IPS-11a (cell line): ENCODE data around the gene DIP2C.
"Not testable (repeated sequence)": the region's sequence is repeated elsewhere in the genome, so short reads cannot be mapped to it uniquely, and the experiment has no call there.

Experiments used
- H3K4me3 ChIP-seq: one replicate; pipeline ENCODE4 v1.5.1; 2013; ENCODE audit warnings: low read depth, low read length, control low read depth

Gene DIP2C

DNA sequence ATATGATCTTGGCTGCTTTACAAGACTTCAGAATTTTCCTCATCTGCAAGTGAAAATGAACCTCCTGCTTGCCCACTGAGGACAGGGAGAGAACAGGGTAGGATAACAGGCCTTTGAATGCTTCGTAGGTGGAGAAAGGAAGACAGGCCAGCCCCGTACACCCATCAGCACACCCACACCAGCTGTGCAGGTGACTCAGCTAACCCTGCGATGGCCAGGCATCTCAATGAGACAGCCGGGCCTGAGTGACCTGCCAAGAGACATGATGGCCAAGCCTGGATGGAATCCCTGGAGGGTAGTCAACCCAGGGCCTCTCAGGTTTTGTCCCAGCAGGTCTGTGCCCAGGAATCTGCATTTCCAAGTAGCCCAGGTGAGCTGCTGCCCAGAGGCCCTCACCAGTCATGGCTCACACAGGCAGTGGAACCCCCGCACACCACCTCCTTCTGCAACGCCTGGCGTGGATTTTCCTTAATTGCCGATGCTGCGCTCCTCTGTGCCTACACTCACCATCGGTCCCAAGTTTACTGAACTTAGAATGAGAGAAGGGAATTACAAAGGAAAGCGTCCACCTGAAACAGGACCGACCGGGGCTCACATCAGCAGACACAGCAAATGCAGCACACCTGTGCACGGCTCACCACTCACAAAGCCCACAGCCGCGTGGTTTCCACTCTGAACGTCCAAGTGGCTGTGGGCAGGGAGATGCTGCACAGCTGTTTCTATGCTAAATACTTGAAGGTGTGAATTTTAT, 163.7 kb downstream of the DIP2C start:
- H3K4me3 ChIP-seq, result no peak overlapping the region

DNA sequence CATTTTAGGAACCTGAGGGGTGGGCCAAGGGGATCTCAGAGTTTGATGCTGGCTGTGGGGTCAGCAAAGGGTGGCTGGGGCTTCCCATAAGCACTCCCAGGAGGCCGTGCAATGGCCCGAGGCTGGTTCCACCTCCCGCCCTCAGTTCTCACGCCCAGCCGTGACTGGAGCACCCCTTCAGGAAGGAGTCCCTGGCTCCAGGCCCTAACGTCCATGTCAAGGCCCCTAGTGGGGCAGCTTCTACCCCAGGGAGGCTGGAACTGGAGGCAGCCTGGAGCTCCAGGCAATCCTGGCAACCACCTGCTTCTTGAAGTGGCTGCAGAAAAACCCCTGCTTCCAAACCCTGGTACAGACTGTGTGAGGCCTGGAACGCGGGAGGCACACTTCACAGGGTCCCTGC, 165.5 kb downstream of the DIP2C start:
- H3K4me3 ChIP-seq, result no peak overlapping the region

DNA sequence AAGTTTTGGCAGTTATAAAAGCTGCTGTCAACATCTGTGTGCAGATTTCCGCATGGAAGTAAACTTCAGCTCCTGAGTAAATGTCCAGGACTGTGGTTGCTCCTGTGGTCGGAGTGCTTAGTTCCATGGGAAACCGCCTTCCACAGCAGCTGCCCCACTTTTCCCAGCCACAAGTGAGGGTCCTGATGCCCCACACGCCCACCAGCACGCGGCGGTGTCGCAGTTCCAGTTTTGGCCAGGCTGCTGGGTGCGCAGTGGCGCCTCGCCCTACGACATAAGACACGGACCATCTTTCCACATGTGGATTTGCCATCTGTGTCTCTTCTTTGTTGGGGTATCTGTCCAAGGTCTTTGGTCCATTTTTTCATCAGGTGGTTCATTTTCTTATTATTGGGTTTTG, 167.1 kb downstream of the DIP2C start:
- no peak overlapping the region for H3K4me3 ChIP-seq

DNA sequence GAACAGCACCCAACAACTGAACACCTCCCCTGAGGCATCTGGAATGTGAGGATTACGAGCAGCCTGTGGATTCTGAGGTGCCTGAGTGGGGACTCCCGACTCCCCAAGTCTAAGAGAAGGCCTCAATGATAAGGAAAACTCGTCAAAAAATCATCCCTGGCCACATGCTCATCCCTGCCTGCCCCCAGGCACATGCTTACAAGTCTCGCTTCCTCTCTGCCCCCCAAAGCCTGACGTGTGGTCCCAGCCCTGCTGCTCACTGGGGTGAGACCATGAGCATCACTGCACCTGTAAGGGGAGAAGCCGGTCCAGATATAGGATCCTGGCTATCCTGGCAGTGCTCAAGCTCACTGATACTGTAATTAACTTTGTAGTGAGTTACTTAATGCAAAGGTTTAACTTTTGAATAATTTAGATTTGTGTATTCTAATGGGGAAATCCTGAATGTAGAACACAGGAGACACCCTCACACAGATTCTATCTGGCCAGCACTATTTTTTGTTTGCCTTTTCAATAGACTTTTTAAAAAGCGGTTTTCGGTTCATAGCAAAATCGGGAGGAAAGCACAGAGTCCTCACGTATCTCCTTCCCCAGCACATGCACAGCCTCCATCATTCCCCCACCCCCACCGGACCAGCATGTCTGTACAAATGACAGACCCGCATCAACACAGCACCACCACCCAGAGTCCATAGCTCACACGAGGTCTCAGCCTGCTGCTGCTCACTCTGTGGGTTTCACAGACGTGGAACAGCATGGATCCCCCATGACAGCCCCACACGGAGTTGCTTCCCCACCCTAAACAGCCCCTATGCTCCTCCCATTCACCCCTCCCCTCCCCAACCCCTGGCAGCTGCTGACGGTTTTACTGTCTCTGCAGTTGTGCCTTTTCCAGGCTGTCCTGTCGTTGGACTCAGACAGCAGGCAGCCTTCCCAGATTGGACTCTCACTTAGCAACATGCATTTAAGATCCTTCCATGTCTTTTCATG, 167.9 kb downstream of the DIP2C start:
- no peak overlapping the region for H3K4me3 ChIP-seq

DNA sequence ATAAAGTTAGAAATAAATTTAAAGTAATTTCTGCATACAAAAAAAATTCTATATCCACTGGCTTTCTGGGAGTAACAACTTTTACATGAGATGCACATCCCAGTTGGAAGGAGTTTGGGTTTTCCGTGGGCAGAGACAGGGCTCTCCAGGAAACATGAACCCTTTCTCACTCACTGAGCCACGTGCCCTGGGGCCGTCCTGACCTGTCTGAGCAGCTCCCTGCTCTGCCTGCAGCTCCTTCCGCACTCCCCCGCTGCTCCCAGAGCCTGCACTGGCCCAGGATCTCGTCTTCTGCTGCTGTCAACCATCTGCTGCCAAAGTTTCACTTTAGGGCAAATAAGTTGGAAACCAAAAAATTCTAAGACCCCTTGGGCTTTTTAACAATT, 169.1 kb downstream of the DIP2C start:
- no peak overlapping the region for H3K4me3 ChIP-seq

DNA sequence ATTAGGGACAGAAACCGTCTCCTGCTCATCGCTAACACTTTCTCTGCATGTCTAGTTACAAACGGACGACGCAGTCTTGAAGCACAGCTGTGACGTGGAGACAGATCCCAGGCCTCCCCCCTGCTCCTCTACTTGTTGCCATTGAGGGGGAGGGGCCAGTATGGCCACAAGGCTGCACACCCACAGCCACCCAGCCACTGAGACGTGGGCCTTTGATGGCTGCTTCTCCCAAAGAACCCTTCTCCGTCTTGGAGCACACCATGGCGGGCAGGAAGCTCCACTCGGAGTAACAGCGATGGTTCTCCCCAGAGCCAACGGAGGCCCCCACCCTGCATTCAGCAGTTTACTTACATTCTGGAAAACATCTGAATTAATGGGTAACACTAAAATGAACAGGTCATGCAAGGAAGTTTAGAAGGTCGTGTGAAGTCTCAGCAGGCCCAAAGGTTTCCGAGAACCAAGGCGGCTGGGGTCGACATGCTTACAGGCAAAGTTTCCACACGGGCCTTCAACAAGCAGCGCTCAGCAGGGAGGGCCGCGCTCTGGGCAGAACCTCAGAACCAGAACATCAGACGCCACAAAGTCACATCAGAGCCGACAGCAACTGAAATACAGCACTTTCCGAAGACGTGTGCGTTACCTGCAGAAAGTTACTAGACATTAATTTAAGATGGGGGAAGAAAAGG, 169.6 kb downstream of the DIP2C start:
- no peak overlapping the region for H3K4me3 ChIP-seq

DNA sequence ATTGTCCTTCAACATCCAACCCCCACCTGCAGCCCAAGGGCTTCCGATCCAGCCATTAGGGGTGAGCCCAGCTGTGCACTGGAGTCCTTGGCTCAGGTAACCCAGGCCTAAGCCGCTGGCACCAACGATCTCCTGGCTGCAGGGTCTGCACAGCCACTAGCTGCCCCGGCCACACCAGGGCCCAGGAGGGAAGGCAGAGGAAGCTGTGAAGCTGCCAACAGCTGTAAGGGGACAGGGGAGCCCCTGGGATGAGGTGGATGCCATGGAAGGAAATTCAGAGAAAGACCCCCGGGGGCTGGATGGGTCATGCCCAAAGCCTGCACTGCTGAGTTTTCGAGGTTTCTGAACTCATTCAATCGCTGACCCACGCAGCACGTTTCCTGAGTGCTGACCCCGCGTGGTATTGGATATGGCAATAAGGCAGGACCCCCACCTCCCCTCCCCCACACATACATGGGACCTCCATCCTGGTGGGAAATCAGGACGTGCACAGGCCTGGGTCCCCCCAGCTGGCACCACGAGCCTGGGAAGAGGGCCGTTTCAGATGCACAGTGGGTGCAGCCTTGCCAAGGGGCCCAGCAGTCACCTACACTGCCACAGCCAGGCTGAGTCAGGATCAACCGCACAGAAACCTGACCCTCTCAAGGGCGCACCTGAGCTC, 170.3 kb downstream of the DIP2C start:
- H3K4me3 ChIP-seq, result no peak overlapping the region

DNA sequence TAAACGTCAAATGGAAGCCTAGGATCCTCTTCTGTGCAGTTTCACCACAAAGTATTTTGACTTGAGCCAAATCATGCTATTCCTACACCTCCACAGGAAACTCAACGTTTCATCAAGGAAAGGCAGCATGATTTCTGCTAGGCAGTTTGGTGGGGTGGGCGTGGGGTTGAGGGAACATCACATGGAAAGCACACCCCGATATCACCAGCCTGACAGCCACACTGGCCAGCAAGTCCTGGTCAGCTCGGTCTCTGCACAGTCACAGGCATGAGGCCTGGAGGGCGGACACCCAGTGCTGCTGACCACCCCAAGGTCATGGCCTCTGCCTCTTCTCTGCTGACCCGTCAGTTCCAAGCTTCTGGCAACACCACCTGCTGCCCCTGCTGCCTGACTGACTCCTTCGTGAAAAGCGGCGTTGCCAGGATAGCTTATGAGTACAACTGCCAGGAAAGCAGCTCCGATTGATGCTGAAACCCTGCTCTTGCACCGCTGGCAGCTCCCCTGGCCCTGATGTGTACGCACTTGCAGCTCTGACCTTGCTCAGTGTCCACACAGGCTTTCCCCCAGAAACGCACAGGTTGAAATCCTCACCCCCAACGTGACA, 171.5 kb downstream of the DIP2C start:
- H3K4me3 ChIP-seq, result no peak overlapping the region

DNA sequence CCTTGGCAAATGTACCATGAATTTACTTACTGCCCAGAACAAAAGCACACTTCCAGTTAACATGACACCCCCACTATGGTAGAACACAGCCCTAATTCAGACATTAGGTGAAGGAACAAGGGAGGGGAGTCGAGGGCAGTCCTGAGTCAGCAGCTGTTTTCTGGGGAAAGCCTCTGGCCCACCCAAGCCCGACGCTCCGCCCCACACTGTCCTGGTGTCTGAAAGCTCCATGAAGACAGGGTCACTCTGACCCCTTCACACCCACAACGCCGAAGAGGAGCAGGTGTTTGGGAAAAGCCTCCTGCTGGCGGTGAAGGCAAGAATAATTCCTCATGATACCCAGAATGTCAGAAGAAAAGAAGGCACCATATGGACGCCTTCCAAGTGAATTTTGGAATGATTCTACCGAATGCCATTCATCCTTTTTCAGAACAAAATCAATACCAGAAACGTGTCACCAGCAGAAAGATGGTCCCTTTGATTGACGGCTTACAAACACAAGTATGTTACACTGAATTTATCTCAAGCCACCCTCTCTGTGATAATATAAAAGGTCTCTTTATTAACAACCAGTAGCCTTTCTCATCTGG, 172.1 kb downstream of the DIP2C start:
- H3K4me3 ChIP-seq, result no peak overlapping the region

DNA sequence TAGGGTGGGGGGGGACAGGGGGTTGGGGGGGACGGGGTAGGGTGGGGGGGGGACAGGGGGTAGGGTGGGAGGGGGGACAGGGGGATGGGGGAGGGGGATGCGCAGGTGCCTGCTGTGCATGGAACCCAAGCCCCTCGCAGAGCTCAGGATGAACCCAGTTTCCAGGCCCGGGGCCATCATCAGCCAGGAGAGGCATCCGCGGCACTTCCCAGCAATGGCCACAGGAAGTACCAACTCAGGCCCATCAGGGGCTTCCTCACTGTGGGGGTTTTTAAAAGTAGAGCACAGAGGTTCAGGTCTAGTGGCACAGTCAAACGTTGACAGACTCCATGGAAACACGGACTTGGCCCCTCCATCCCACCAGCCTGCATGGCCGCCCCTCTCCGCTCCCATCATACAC, 172.7 kb downstream of the DIP2C start:
- H3K4me3 ChIP-seq, result no peak overlapping the region

DNA sequence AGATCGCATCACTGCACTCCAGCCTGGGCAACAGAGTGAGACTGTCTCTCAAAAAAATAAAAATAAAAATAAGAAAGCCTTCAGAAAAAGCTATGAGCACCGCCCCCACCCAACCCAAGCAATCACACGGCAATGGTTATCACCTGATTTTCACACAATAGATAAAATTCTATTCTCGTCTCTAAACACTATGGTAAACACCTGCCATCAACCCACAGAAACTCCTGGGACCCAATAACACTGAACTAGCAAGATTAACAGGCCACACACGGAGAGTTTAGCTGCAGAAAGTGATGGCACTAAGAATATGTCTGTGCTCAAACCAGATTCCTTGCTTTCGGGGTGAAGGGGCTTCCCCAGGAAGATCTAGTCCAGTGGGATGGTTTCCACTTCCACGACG, 173.8 kb downstream of the DIP2C start:
- no peak overlapping the region for H3K4me3 ChIP-seq

DNA sequence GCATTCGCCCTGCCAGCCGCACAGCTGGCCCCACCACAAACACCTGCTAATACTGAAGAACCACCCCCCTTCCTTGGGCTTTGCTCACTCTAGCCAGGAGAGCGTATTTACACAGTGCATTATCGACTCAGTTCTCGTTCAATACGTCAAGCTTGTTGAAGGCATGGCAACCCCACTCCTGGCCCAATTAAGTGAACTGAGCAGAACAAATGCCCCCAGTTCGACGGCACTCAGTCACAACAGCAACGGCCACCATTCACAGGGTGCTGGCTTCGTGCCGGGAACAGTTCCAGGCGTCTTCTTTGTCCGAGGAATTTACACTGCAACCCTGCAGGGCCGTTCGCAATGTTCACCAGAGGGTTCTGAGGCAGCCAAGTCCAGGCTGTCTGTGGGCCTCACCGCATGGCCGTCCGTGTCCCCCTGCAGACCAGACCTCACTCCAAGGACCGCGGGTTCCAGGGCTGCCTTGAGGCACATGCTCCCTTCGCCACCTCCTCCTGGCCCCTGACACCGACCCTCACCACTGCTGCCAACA, 175.3 kb downstream of the DIP2C start:
- no peak overlapping the region for H3K4me3 ChIP-seq

DNA sequence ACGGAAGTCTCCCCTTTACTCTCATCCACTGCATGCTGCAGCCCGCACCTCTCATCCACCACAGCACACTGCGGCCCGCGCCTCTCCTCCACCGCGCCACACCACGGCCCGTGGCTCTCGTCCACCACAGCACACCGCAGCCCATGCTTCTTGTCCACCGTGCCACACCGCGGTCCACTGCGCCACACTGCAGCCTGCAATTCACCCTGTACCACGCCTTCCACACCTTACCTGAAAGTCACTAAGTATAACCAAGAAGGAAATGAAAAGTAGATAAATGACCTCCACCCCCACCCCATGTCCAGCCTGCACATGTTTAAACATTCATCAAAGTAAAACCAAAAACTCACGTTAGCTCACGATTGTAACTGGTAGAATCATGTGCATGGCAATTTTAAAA, 176.1 kb downstream of the DIP2C start:
- no peak overlapping the region for H3K4me3 ChIP-seq

DNA sequence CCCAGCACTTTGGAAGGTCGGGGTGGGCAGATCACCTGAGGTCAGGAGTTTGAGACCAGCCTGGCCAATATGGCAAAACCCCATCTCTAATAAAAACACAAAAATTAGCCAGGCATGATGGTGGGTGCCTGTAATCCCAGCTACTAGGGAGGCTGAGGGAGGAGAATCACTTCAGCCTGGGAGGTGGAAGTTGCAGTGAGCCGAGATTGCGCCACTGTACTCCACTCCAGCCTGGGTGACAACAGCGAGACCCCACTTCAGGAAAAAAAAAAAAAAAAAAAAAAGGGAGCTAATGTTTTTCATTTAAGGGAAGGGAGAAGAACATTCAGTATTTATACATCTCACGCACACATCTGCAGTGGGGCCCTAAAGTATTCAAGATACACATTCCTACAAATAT, 176.8 kb downstream of the DIP2C start:
- not testable (repeated sequence) for H3K4me3 ChIP-seq

DNA sequence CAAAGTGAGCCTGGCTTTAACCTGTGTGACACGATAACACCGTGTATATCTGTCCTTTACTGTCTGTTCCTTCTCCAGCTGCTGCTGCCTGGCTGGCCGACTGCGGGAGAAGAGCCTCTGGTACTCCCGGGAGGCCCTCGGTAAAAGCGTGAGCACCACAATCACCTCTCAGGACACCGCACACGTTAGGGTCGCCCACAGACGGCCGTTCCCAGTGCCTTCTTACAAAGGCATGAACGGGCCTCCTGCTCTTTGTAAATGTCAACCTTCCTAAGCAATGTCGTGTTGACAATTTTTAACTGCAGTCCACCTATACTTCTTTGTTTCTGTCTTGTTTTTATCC, 177.6 kb downstream of the DIP2C start:
- no peak overlapping the region for H3K4me3 ChIP-seq

DNA sequence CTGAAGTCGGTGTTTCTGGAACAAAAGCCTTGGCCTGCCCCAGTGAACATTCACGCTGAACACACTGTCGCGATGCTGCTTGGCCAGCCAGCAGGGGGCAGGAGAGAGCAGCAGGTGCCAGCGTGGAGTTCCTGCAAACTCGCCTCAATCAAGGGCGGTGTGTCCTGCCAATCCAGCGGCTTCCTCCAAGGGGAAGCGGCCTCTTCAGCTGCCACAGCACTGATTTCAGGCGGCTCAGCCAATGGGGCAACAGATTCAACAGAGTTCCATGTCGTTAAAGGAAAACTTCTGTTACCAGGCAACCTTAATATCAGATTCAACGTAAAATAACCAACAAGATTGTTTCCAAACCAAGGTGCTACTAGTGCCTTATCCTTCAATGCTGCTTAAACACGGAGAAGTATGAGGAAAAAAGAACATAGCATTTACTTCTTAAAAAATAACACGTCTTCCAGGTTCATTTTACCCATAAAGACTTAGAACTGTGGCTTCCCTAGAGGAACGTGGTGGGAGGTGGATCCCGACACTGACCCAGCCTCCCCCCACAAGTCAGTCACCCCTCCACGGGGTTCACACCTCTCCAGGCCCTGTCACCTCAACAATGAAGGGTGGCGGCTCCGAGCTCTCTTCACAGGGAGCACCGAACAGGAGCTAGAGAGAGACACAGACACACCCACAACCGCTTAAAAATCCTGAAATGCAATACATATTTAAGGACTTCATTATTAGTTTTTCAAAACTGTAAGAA, 178.2 kb downstream of the DIP2C start:
- H3K4me3 ChIP-seq, result no peak overlapping the region

DNA sequence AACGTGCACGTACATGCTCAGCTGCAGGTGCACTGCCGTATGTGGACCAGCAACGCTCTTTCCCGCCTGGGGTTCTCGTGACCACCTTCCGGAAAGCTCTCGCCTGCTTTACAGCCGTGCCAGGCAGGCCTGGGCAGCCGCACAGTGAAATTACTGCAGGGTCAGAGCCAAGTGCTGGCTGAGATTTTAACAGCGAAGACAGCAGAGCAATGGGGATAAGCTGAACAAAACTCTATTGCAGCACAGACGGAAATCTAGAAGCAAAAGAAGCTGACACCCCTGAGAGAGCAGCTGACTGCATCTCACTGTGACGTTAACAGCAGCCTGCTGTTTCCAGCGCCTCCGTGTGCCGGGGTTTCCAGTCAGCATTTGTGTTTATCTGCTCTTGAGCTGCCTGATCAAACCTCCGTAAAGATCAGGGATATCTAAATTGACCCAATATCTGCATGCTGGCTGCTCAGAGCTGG, 179.0 kb downstream of the DIP2C start:
- H3K4me3 ChIP-seq, result no peak overlapping the region

DNA sequence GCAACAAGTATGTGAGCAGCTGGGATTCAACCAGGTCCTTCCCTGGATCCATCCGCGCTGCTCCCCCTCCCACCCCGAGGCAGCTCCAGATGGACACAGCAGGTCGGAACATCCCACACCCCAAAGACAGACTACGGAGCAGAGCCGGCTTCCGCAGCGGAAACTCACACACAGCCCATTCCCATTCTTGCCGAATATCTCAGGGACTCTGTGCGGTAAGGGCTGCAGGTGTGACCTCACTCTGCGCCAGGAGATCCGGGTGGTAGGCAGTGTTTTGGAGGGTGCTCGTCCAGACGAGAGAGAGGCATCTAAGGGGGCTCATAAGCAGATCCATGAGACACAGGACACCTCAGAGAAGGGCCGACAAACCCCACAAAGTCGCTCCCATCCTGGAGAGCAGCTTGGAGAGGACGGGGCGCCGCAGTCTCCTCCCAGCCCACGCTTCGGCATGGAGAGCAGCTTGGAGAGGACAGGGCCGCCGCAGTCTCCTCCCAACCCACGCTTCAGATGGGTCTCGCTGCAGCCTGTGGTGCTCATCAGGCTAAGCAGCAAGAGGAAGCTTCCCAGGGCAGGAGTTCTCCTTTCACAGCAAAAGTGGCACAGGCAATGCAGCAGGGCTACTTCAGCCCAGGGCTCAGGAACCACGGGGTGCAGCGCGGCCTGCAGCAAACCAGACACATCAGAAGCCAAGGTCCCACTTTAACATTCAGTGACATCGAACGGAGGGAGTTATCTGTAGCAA, 179.9 kb downstream of the DIP2C start:
- no peak overlapping the region for H3K4me3 ChIP-seq

DNA sequence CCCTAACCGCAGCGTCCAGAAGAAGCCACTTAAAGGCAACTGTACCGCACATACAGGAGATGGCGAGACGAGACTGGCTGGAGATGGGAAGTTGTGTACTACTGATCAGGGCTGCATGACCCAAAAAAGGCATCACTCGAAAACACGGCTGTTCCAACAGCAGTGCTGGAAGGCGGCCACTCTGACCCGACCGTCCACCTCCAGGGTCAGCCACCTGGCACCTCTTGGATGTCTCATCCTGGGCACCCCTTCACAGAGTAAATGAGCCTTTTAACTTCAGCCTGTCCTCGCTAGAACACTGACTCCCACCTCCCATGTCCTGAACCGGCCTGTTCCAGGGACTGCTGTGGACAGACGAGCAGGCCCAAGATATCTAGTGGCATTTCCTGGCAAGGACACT, 180.7 kb downstream of the DIP2C start:
- no peak overlapping the region for H3K4me3 ChIP-seq
